Hypothalamus (tissue), 51 donors: ENCODE data around the gene HBZ.
"Not testable (repeated sequence)": the region's sequence is repeated elsewhere in the genome, so short reads cannot be mapped to it uniquely, and the experiment has no call there.

Experiments used
- DNase-seq, 51 donors: peaks; one replicate each; lab custom pipeline; 2025; lab: John Stamatoyannopoulos, UW

HBZ gene

DNA sequence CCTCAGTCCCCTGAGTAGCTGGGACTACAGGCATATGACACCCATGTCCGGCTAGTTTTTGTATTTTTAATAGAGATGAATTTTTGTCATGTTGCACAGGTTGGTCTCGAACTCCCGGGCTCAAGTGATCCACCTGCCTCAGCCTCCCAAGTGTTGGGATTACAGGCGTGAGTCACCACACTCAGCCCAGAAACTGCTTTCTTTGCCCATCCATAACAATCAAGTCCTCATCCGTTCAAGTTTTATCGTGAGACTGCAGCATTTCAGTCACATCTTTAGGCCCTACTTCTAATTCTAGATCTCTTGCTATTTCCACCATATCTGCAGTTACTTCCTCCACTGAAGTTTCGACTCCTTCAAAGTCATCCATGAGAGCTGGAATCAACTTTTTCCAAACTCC lies 20.3 kb upstream of the HBZ start:
- DNase-seq = no peak

DNA sequence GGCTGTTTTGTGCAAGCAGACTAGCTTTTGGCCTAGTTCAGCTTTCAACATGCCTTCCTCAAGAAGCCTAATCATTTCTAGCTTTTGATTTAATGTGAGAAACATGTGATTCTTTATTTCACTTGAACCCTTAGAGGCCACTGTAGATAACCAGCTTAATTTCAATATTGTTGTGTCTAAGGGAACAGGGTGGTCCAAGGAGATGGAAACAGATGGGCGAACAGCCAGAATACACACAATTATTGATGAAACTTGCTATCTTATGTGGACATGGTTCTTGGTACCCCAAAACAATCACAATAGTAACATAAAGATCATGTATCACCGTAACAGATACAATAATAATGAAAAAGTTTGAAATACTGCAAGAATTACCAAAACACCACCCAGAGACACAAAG lies 18.7 kb upstream of the HBZ start:
- DNase-seq = no peak

- peak in 8 of 51 donors; percentile 6 to 28 (median 14) for DNase-seq
These were observed 14.4 kb upstream of the HBZ start for GRCh38 chr16:138049-138417.

GRCh38 chr16:140175-140857 lies 12.1 kb upstream of the HBZ start:
- no peak for DNase-seq

- peak in 13 of 51 donors; percentile 5 to 45 (median 15) for DNase-seq
These were observed 10.0 kb upstream of the HBZ start for GRCh38 chr16:142405-142967.

GRCh38 chr16:143047-143446 lies 9.4 kb upstream of the HBZ start:
- DNase-seq = no peak

DNA sequence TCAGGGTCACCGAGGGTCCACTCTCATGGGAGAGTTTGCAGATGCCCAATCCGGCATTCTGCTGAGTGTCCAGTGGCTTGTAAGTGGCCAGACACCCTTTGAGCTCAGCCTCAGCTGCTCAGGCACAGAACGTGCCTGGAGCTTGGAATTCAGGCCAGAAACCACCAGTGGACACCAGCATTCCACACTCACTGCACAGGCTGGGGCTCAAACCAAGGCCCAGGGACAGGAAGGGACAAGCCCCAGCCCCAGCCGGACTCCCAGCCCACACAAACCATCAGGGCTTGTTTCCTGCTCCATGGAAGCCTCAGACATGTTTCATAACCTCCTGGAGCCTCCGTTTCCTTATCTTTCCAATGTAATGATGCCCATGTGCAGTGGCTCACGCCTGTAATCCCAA lies 9.0 kb upstream of the HBZ start:
- DNase-seq = no peak

DNA sequence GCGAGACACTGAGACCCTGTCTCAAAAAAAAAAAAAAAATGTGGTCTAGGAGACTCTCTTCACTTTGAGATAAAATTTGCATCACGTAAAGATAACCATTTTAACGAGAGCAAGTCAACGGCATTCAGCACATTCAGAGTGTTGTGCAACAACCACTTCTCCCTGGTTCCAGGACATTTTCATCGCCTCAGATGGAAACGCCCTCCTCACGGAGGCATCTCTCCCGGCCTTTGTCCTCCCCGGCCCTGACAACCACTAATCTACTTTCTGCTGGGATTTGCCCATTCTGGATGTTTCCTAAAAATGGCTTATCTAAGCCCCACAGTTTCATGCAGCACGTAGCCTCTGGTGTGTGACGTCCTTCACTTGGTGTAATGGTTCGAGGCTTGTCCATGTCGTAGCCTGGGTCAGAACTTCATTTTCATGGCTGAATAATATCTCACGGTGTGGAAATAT lies 7.6 kb upstream of the HBZ start:
- no peak for DNase-seq

- no peak for DNase-seq
These were observed 5.8 kb upstream of the HBZ start for GRCh38 chr16:146646-147045.

DNA sequence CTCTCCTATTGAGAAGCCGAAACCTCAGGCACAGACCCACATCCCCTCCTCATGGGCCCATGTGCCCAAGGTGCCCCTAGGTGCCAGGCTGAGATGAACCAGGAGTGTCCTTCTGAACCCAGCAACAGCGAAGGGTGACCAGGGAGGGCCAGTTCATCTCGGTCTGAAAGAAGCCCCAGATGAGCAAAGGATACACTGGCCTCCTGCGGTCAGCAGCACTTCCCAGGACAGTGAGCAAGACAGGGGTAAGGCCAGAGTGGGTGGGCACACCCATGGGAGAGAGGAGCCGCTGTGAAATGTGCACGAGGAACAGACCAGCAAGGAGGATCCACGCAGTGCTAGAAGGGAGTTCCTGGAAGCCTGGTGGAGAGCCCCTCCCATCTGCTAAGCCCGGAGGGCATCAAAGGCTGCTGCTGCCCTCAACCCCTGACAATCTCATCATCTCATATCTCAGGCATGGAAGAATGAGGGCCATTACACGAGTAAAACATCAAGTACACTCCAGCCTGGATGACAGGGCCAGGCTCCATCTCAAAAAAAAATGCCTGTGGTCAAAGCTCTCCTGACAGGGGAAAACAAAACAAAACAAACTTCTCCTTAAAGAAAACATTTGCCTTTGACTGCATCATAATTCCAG lies 3.3 kb upstream of the HBZ start:
- no peak for DNase-seq

GRCh38 chr16:153129-153521 lies 681 bp downstream of the HBZ start:
- DNase-seq = not testable (repeated sequence)

GRCh38 chr16:153550-154216 lies 1.2 kb downstream of the HBZ start:
- DNase-seq = not testable (repeated sequence)

DNA sequence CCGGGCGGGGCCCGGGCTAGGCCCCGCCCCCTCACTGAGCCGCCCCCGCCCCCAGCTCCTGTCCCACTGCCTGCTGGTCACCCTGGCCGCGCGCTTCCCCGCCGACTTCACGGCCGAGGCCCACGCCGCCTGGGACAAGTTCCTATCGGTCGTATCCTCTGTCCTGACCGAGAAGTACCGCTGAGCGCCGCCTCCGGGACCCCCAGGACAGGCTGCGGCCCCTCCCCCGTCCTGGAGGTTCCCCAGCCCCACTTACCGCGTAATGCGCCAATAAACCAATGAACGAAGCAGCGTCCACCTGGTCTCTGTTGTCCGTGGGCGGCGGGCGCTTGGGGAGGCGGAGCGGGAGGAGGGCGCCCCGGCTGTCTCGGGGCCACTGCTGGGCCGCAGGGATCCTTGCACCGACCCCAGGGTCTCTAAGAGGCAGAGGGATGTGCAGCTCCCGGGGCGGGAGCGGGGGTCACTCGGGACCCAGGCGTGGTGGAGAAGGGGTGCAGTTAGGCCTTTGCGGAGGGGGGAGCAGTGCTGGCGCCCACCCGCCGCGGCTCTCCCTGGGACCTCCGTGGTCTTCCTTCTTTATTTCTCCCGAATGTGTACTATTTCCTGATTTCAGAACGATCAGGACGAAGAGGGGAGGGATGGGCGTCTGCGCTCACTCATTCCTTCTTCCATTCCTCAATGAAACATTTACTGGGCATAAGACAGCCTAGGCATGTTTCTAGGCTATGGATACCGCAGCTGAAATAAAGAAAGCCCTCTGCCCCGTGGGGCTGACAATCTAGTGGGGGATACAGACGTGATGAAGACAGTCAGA lies 2.0 kb downstream of the HBZ start:
- DNase-seq = peak in 3 of 51 donors; percentile 2 to 18 (median 7)

DNA sequence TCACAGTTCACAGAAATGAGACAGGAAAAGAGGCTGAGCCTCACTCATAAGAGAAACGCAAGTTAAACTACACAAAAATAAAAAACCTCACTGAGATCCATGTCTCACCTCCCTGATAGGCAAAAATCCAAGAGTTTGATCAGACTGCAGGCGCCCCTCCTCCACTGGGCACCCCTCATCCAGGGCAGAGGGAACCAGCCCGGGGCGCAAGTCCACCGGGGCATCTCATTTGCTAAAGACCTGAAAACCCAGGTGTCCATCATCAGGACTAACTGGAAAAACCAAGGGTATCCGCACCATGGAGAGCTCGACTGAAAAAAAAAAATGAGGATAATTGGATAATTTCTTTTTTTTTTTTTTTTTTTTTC lies 2.6 kb downstream of the HBZ start:
- DNase-seq = no peak

DNA sequence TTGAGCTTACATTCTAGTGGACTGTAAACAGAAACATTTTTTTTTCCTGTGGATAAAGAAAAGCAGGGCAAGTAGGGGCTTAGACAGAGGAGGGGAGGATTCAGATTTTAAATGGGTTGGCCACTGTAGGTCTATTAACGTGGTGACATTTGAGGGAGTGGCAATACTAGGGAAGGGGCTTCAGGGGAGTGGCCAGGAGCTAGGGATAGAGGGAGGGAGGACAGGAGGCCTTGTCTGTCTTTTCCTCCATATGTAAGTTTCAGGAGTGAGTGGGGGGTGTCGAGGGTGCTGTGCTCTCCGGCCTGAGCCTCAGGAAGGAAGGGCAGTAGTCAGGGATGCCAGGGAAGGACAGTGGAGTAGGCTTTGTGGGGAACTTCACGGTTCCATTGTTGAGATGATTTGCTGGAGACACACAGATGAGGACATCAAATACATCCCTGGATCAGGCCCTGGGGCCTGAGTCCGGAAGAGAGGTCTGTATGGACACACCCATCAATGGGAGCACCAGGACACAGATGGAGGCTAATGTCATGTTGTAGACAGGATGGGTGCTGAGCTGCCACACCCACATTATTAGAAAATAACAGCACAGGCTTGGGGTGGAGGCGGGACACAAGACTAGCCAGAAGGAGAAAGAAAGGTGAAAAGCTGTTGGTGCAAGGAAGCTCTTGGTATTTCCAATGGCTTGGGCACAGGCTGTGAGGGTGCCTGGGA lies 6.8 kb downstream of the HBZ start:
- DNase-seq = no peak

- not testable (repeated sequence) for DNase-seq
These were observed 7.8 kb downstream of the HBZ start for GRCh38 chr16:160242-160641.

- DNase-seq = no peak
These were observed 8.3 kb downstream of the HBZ start for GRCh38 chr16:160691-161190.

GRCh38 chr16:162271-162991 lies 10.0 kb downstream of the HBZ start:
- DNase-seq = no peak

DNA sequence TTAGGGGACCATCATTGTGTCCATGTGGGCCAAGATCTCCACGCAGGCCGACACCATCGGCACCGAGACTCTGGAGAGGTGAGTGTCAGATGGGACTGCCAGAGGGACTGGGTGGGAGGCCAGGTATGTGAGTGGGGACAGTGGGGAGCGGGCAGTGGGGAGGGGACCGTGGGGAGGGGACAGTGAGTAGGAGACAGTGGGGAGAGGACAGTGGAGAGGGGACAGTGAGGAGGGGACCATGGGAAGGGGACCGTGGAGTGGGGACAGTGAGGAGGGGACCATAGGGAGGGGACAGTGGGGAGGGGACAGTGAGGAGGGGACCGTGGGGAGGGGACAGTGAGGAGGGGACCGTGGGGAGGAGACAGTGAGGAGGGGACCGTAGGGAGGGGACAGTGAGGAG lies 10.7 kb downstream of the HBZ start:
- DNase-seq = not testable (repeated sequence)
